ENCODE measurements around the gene UQCC2.

UQCC2 gene

GRCh38 chr6:33688451-33689147 lies 22.9 kb downstream of the UQCC2 start:
- DNase-seq: no peak

- DNase-seq: no peak
Measured at GRCh38 chr6:33688006-33688405, 23.5 kb downstream of the UQCC2 start.

- DNase-seq: no peak
Measured at GRCh38 chr6:33686981-33687975, 24.2 kb downstream of the UQCC2 start.

- DNase-seq: no peak
Measured at GRCh38 chr6:33686225-33686924, 25.1 kb downstream of the UQCC2 start.

- DNase-seq: no peak
Measured at GRCh38 chr6:33685411-33686224, 25.9 kb downstream of the UQCC2 start.

GRCh38 chr6:33684983-33685382 lies 26.5 kb downstream of the UQCC2 start:
- DNase-seq: no peak

GRCh38 chr6:33684428-33684896 lies 27.0 kb downstream of the UQCC2 start:
- no peak for DNase-seq

GRCh38 chr6:33683576-33684427 lies 27.7 kb downstream of the UQCC2 start:
- DNase-seq: no peak

GRCh38 chr6:33683051-33683571 lies 28.4 kb downstream of the UQCC2 start:
- DNase-seq: no peak

- DNase-seq: no peak
Measured at GRCh38 chr6:33682341-33682740, 29.2 kb downstream of the UQCC2 start.

- no peak for DNase-seq
Measured at GRCh38 chr6:33679761-33680160, 31.7 kb downstream of the UQCC2 start.

GRCh38 chr6:33678932-33679490 lies 32.5 kb downstream of the UQCC2 start:
- no peak for DNase-seq

- DNase-seq: no peak
Measured at GRCh38 chr6:33678233-33678931, 33.1 kb downstream of the UQCC2 start.

GRCh38 chr6:33677689-33678088 lies 33.8 kb downstream of the UQCC2 start:
- no peak for DNase-seq

- no peak for DNase-seq
Measured at GRCh38 chr6:33677143-33677660, 34.3 kb downstream of the UQCC2 start.

GRCh38 chr6:33676416-33677142 lies 34.9 kb downstream of the UQCC2 start:
- DNase-seq: no peak

GRCh38 chr6:33675968-33676367 lies 35.5 kb downstream of the UQCC2 start:
- DNase-seq: no peak

GRCh38 chr6:33673851-33674250 lies 37.6 kb downstream of the UQCC2 start:
- DNase-seq: no peak

GRCh38 chr6:33672808-33673207 lies 38.7 kb downstream of the UQCC2 start:
- peak; percentile 76 for DNase-seq

All from GOT3 (cell line).